ENCODE data around the gene ABHD10.

- TF ChIP-seq, protein P1, sequence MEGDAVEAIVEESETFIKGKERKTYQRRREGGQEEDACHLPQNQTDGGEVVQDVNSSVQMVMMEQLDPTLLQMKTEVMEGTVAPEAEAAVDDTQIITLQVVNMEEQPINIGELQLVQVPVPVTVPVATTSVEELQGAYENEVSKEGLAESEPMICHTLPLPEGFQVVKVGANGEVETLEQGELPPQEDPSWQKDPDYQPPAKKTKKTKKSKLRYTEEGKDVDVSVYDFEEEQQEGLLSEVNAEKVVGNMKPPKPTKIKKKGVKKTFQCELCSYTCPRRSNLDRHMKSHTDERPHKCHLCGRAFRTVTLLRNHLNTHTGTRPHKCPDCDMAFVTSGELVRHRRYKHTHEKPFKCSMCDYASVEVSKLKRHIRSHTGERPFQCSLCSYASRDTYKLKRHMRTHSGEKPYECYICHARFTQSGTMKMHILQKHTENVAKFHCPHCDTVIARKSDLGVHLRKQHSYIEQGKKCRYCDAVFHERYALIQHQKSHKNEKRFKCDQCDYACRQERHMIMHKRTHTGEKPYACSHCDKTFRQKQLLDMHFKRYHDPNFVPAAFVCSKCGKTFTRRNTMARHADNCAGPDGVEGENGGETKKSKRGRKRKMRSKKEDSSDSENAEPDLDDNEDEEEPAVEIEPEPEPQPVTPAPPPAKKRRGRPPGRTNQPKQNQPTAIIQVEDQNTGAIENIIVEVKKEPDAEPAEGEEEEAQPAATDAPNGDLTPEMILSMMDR (IDR thresholded peaks at IDR 0.05), result no peak
- no peak for TF ChIP-seq POLR2AphosphoS5 (IDR thresholded peaks at IDR 0.05; ENCODE audit: low read depth, low read length)
- no peak for TF ChIP-seq REST (IDR thresholded peaks at IDR 0.05; ENCODE audit: insufficient read depth in 1 of 2, low read depth in 2 of 2, low read length in 1 of 2)
Observed at GRCh38 chr3:111936191-111936841, 42.5 kb upstream of the ABHD10 start.
